GM12891 (cell line): ENCODE results near the gene COL1A2.

Source experiments
- DNase-seq: peaks from one replicate; pipeline ENCODE4 v3.0.0; 2011; ENCODE audit warnings: low spot score; ENCODE audit not compliant: insufficient read length
- FAIRE-seq: peaks from 2 replicates; lab custom pipeline; 2011; peaks lifted over from hg19 to GRCh38; lab: Jason Lieb, UNC
- PAX5 ChIP-seq: IDR thresholded peaks from 2 replicates; pipeline ENCODE4 v1.6.1; 2011; ENCODE audit warnings: low read length, moderate library complexity, mild to moderate bottlenecking; ENCODE audit not compliant: insufficient read depth, severe bottlenecking
- POLR2A ChIP-seq: IDR thresholded peaks from 2 replicates; pipeline ENCODE4 v1.6.1; 2011; ENCODE audit warnings: low read depth, low read length, control low read depth
- POLR2AphosphoS5 ChIP-seq: IDR thresholded peaks from 2 replicates; pipeline ENCODE4 v1.6.1; 2011; ENCODE audit warnings: low read depth, low read length, control low read depth
- POU2F2 ChIP-seq: IDR thresholded peaks from 2 replicates; pipeline ENCODE4 v1.6.1; 2011; ENCODE audit warnings: low read depth, mild to moderate bottlenecking, control low read depth, low read length, moderate library complexity
- SPI1 ChIP-seq: IDR thresholded peaks from 2 replicates; pipeline ENCODE4 v1.6.1; 2011; ENCODE audit warnings: low read depth, low read length, control low read depth
- TAF1 ChIP-seq: IDR thresholded peaks from 2 replicates; pipeline ENCODE4 v1.6.1; 2011; ENCODE audit warnings: low read depth, low read length, control low read depth

COL1A2 gene

DNA sequence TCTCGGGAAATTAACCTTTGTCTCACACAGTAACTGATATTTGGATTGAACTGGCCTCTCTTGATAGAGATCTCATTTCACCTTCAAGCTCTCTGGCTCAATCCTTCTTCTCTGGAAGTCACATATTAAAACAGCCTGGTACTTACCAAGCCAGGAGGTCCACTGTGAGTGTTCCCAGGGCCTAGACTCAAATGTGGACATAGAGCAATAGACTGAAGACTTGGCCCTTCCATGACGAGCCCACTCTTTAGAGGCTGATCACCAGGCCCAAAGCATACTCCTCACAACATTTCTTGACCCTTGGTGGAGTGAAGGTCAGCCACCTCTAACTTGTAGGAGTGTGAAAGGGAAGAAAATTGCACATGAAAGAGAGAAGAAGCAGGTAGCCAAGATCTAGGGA is 38.5 kb downstream of the COL1A2 start:
- FAIRE-seq: no peak
- TF ChIP-seq POLR2AphosphoS5: no peak
- no peak for TF ChIP-seq POU2F2
- no peak for TF ChIP-seq PAX5
- no peak for TF ChIP-seq POLR2A
- no peak for TF ChIP-seq SPI1
- TF ChIP-seq TAF1: no peak
- no peak for DNase-seq

GRCh38 chr7:94434042-94434441 is 39.3 kb downstream of the COL1A2 start:
- no peak for TF ChIP-seq POU2F2
- no peak for TF ChIP-seq PAX5
- no peak for FAIRE-seq

DNA sequence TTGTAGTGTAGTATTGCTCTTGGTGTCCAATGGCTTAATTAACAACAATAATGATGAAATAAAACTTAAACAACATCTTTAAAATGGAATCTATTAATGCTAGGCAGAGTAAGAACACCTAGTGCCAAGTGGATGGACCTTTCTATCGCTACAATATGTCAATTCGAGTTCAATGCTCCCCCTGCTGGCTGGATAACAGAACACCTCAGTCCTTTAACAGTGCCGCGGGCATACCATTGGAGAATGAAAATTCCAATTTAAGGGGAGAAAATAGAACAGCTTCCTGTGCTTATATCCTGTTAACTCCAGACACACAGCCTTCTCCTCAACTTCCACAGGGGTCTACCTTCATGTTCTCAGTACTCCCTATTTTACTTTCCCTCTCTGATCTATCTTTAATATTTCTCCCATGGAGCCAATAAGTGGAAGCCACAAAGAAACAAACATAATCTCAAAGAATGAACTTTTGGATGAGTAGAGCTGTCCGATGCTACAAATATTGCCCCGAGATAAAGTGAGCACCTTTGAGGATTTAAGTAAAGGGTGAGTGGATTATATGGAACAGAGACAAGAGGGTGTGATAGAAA is 41.4 kb downstream of the COL1A2 start:
- no peak for TF ChIP-seq PAX5
- no peak for TF ChIP-seq TAF1
- no peak for TF ChIP-seq POU2F2
- no peak for TF ChIP-seq SPI1
- TF ChIP-seq POLR2AphosphoS5: no peak
- no peak for TF ChIP-seq POLR2A
- DNase-seq (peak; percentile 11), FAIRE-seq (peak; percentile 74)

More at GRCh38 chr7:94434042-94434441, 39.3 kb downstream of the COL1A2 start:
- DNase-seq: no peak

DNA sequence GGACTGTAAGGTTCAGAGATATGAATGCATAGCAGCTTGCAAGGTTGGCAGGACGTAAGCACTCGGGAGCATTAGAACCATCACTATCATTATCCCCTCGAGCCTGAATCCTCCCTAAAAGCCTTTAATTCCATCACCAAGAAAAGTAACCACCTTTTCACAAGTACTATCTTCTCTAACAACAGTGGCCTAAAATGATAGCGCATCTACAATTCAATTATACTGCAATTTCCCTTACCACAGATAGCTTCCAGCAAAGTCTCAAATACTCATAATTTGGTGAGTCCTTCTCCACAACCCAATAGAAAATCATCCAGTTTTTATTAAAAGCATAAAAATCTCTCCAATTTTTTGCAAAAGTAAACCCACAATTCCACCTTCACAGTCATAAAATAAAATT is 42.0 kb downstream of the COL1A2 start:
- FAIRE-seq (no peak), DNase-seq (no peak)
- TF ChIP-seq POU2F2: no peak
- no peak for TF ChIP-seq POLR2AphosphoS5
- TF ChIP-seq POLR2A: no peak
- no peak for TF ChIP-seq PAX5
- no peak for TF ChIP-seq SPI1
- no peak for TF ChIP-seq TAF1

DNA sequence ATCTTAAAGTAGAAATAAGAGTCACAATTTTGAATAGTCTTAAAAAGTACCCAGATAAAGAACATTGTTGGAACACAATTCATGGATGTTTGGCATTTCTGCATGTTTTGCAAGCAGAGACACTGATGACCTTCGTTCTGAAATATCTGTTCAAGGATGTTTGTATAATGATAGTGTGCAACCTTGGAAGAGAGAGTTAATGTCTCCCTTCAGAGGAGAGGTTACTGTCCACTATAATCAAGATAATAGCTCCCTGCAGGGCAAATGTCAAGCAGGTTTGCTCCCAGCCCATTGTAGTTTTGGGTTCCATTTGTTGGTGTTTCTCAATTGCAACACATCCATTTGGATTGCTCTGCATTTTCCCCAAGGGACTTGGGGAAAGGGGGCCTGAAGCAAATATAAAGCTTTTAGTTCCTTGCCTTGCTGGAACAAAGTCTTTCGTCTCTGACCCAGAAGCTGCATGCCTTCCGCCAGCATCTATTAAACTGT is 45.2 kb downstream of the COL1A2 start:
- no peak for TF ChIP-seq POLR2A
- TF ChIP-seq SPI1: no peak
- no peak for TF ChIP-seq TAF1
- no peak for TF ChIP-seq PAX5
- no peak for TF ChIP-seq POU2F2
- TF ChIP-seq POLR2AphosphoS5: no peak
- DNase-seq: no peak
- no peak for FAIRE-seq

DNA sequence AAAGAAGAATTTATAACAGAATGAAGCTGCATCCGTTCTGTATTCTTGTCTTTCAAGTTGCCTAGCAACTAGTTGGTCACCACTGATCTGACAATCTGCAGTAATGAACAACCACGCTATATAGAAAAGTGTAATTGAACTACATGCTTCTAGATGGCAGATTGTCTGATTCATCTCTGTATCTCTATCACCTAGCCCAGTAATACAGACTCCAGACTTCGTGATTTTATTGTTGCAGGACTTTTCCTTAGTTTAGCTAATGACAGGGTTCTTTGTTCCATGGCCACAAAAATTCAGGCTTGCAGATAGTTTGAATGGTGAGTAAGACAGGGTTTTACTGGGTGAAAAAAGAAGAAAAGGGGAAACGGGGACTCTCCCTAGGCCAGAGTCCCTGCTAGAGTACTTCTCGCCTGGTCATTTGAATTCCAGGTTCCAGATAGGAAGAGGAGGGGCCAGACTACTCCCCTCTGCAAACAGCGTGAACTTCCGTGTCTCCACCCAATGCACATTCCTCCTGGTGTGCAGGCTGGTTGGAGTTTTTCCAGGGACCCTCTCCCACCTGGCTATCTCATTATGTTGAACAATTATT is 45.9 kb downstream of the COL1A2 start:
- TF ChIP-seq SPI1: no peak
- TF ChIP-seq PAX5: no peak
- TF ChIP-seq TAF1: no peak
- TF ChIP-seq POU2F2: no peak
- TF ChIP-seq POLR2AphosphoS5: no peak
- TF ChIP-seq POLR2A: no peak
- DNase-seq: no peak
- FAIRE-seq: no peak

- no peak for FAIRE-seq
- DNase-seq: no peak
- TF ChIP-seq POLR2AphosphoS5: no peak
- no peak for TF ChIP-seq TAF1
- TF ChIP-seq POLR2A: no peak
- no peak for TF ChIP-seq POU2F2
- no peak for TF ChIP-seq PAX5
- TF ChIP-seq SPI1: no peak
These were observed 46.4 kb downstream of the COL1A2 start for GRCh38 chr7:94441138-94441537.

DNA sequence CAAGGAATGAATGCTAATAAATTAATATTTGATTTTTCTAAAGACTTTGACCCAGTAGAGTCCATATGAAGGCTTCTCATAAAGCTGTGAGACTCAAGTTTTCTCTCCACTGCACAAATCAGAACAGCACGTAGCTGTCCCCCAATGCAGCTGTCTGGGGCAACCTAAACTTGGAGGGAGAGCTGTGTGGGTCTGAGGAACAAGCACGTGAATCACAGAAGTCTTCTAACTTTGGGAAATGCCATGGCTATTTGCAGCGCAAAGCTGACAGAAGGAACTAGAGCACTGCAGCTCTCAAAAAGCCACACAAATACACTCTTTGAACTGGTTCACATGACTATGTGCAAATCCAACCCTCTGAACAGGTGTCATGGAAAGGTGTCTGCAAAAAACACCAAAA is 47.9 kb downstream of the COL1A2 start:
- DNase-seq (no peak), FAIRE-seq (no peak)
- no peak for TF ChIP-seq POU2F2
- no peak for TF ChIP-seq TAF1
- TF ChIP-seq POLR2A: no peak
- no peak for TF ChIP-seq SPI1
- TF ChIP-seq PAX5: no peak
- TF ChIP-seq POLR2AphosphoS5: no peak

DNA sequence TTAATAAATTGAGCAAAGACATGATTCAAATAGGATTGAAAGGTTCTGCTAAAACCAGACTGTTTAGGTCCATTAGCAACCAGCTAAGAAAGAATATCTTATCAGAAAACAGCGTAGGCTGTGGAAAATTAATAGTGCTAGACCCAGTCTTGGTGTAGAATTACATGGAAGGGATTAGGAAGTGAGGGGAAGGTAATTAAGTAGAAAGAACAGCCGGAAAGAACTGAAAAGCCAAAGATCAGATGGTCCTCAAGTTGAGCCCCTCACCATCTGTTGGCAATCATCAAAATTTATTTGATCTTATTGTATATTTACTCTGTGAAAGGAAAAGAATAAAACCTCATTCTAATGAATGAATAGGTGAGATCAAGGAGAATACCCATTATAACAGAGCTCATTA is 50.1 kb downstream of the COL1A2 start:
- DNase-seq (no peak), FAIRE-seq (no peak)
- no peak for TF ChIP-seq SPI1
- no peak for TF ChIP-seq PAX5
- no peak for TF ChIP-seq TAF1
- no peak for TF ChIP-seq POU2F2
- no peak for TF ChIP-seq POLR2A
- TF ChIP-seq POLR2AphosphoS5: no peak
